GM20431 (cell line): ENCODE measurements around the gene TTC9B.

Source experiments
- in situ Hi-C: fragments of 300-500 bp; cut with MseI, MboI; formaldehyde crosslinking; loops from one replicate; pipeline ENCODE4 v1.15.0; 2020; ENCODE audit warnings: low sequenced_read_pairs; ENCODE audit not compliant: unreplicated experiment

Gene TTC9B

DNA sequence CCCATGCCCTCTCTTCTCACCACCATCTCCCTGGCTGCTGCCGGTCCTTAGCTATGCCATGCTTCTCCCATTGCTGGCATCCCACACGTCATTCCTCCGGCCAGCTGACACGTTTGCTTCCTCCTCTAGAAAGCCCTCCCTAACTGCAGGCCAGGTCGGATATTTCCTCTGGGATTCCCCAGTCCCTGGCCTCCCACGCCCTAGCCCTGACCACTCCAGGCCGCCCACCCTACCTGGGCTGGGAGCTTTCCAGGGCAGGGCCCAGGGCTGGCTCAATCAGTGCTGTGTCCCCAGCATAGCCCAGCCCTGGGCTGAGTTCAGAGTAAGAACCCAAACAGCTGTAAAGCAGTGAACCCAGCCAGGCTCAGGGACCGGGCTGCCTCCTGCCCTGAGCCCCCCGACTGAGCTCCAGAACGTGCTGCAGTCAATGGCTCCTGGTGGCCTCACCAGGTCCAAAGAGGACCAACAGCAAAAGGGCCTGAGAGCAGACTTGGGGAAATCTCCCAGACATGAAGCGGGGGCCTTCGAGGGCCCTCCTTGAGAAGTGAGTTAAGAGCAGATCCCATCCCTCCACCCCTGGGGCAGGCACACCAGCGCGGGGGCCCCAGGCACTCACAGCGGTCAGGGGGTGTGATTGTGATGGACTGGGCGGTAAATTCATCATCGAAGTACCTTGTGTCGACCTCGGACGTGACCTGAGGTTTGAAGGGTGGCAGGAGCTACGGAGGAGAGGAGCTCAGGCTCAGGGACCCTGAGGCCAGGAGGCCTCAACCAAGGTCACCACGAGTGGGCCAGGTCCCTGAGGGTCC, 16.4 kb upstream of the TTC9B start:
- in situ Hi-C loops, result no loop called here

DNA sequence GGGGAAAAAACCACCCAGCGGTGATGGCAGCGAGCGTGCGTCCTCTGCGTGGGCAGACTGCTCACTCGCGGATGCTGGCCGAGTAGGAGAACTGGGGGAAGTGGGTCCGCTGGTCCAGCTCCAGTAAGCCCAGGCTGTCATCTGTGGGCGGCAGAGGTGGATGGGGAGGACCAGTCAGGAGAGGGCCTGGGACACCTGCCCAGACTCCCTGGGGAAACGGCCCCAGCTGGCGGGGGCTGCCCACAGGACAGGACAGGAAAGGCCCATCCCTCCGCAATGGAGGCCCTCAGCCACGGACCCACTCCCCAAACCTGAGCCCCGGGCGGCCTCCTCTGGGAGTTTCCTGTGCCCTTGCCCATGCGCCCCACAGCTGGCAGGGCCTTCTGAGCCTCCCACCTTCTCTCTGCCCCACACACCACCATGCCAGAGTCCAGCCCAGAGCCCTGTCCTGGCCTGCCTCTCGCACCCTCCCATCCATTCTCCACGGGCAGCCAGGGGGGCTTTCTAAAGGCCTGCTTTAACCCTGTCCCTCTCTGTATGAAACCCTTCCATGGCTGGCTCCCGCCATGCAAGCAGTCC, 15.7 kb upstream of the TTC9B start:
- in situ Hi-C loops, result no loop called here

DNA sequence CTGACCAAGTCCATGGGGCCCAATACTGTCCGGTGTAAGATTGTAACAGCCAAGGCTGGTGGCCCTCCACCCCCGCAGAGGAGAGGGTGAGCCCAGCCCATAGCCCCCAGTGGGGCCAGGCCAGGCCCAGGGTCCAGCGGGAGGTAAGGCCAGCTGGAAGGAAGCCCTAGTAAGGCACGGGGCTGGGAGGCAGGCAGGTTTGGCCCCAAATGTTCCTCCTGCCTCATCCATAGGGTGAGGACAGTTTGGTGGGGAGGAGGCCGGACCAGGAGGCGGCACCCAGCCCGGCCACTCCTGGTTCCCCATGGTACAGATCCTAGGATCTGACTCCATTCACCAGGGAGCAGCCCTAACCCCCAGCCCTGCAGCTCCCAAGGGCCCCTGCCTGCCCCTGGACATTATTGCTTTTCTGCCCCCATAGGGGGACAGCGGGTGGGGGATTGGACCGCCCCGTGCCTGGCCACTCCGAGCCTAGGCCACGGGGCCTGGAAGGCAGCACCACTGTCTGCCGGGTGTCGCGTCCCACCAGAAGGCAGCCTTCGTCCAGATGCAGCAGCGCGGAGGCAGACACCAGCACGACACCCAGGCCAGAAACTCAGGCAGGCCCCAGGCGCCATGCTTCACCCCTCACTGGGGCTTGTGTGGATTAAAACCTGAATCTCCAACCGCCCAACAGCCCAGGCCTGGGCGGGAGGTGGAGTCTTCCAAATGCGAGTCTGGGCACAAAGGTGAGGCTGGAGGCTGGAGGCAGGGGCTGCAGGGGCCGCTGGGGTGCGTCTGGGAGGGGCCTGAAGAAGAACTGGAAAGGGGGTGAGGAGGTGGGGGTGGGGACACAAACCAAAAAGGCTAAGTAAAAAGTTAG, 15.0 kb upstream of the TTC9B start:
- in situ Hi-C loops, result no loop called here

DNA sequence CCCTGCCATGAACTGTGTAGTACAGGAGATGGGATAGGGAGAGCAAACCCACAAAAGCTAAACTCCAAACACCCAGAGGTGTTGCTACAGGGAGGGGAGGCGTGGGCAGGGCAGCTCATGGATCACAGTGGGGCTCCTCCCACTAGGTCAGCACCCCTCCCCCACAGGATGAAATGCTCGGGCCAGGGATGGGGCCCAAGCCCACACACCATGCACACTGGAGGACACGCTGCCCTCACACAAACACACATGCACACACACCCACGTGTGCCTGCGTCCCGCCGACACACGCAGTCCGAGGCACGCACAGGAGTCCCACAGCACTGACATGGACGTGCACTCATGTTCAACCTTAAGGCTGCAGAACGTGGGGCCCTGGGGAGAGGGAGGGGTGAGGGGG, 14.3 kb upstream of the TTC9B start:
- in situ Hi-C loops, result no loop called here

DNA sequence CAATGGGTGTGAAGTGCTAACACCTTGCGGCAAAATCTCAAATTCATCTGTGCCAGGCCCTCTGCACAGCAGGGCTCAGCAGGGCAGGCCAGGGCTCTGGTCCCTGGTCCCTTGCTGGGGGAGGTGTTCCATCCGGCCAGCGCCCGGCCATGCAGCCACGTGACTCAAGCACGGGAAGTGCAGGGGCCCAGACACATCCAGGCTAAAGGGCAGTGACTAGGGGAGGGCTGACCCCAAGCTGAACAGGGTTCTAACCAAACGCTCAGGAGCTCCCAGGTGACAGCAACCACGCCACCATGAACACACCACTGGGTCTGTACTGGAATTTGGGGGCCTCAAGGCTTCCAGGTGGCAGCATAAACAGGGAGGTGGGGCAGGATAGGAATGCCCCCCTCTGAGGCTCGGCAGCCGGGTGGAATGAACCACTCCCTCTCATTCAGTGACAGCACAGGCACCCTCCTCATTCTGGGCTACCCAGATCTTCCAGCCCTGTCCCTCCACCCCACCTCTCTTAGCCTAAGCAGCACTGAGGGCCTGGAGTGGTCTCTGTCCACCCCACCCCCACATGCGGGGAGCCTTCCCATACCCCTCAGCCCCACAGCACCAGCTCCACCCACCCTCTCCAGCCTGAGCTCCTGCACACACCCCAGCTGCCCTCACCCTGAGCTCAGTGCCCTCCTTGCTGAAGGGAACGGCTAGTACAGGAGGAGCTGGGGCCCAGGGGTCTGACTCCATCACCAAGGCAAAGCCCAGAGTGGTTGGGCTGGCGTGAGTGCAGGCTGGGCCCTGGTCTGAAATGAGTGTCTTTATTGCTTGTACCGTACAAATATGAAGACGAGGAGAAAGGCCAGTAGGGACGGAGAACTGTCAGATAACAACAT, 13.6 kb upstream of the TTC9B start:
- in situ Hi-C loops, result no loop called here

DNA sequence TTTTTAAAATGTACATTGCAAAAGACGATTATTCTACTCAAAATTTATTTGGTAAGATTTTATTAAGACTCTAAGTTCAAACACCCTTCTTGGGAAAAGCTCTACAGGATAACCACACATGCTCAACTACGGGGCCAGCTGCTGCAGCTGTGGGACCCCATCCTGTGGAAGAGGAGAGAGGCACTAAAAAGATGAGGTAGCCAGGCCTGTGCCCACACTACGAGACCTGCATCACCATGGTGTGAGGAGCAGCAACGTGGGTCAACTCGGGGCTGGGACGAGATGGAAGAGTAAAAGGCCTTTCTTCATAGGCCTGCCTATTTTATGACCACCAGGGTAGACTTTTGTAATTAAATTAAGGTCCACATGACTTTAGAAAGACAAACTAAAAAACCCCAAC, 12.9 kb upstream of the TTC9B start:
- in situ Hi-C loops, result no loop called here

DNA sequence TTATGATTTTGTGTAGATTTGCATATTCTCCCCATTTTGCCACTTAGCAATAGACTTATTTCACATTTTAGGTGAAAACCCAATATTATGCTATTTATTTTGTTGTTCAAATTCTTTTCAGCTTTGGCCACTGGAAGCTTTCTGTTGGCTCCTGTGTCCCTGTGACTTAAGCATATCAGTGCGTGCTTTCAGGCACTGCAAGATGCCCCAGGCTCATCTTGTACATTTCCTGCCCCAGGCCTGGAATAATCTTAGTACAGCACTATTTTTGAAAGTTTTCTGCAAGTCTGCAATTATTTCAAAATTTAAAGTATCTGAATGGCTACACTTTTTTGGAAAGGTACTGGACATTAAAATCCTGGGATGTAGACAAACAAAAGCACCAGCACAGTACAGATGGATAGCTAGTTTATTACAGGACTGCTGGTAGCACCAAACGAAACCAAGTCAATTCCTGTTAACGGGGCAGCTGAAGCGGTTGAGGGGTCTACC, 11.8 kb upstream of the TTC9B start:
- in situ Hi-C loops, result loop anchor here (10.0 kb wide), 1 partner anchor 95 kb away; no protein-coding TSS in a partner anchor

DNA sequence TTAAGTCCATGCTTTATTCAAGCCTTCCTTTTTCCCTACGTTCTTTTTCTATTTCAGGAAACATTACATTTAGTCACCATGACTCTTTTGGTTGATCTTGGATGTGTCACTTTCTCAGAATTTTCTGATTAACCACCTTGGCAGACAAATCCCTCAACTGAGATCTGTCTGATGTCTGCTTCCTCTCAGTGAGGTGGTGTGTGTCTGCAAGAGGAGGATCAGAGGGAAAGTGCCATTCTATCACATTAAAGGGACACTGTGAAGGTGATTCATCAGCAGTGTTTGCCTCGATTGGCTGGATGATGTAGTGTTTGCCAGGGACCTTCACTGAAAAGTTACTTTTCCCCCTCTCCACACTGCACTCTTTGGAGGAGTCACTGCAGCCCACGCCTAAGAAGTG, 11.3 kb upstream of the TTC9B start:
- in situ Hi-C loops, result loop anchor here (10.0 kb wide), 1 partner anchor 95 kb away; no protein-coding TSS in a partner anchor

DNA sequence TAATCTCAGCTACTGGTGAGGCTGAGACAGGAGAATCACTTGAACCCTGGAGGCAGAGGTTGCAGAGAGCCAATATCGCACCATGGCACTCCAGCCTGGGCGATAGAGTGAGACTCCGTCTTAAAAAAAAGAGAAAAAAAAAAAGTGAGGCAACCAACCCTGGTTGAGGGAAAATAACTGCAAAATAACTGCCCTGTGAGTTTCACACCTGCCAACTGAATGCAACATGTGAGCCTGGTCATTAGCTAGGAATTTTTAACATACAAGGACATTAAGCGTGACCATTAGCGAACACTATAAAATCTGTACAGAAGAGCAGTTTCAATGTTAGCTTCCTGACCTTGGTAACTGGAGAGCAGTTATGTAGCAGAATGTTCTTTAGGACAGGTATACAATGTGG, 10.7 kb upstream of the TTC9B start:
- in situ Hi-C loops, result loop anchor here (10.0 kb wide), 1 partner anchor 94 kb away; no protein-coding TSS in a partner anchor

DNA sequence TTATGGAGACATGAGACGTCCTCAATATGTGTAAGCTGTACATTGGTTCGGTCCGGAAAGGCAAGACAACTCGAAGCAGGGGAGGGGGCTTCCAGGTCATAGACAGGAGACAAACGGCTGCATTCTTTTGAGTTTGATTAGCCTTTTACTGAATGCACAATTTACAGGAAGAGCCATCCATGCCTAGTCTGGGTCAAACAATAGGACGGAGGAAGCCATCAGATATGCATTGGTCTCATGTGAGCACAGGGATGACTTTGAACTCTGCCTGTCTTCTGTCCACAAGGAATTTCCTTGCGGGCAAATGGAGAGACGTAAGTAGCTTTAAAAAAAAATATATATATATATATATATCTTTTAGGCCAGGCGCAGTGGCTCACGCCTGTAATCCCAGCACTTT, 10.2 kb upstream of the TTC9B start:
- in situ Hi-C loops, result loop anchor here (10.0 kb wide), 1 partner anchor 94 kb away; no protein-coding TSS in a partner anchor

DNA sequence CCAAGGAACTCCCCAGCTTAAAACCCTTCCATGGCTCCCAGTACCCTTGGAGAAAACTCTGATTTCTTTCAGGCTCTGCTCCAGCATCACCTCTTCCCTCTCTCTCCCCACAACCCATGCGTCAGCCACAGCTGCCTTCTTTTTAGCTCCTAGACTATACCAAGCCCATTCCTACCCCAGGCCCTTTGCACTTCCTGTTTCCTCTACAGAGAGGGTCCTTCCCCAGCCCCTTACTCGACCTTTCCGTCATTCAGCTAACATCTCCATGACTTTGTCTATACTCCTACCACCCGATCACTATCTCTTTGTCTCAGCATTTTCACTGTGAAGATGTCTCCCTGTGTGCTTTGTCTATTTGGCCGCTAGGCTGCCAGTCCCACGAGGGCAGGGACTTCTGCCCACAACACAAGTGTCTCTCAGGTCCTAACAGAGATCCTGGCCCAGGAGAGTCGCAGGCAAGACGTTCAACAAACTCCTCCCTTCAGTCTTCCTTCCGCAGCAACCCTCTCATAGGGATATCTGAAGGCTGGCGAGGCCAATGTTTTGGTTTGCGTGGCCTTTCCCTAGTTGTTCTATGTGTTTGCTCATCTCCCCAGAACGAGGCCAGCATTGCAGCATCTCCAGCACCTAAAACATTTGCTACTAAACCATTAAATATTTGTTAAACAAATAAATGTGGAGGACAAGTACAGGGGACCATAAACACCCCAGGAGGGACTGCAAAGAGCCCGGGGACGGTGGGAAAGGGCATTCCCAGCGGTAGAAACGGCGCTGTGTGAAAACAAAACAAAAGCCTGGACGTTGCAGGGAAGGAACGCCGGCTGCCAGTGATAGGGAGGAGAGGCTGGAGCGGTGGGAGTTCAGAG, 7.5 kb upstream of the TTC9B start:
- in situ Hi-C loops, result loop anchor here (10.0 kb wide), 1 partner anchor 91 kb away; no protein-coding TSS in a partner anchor

DNA sequence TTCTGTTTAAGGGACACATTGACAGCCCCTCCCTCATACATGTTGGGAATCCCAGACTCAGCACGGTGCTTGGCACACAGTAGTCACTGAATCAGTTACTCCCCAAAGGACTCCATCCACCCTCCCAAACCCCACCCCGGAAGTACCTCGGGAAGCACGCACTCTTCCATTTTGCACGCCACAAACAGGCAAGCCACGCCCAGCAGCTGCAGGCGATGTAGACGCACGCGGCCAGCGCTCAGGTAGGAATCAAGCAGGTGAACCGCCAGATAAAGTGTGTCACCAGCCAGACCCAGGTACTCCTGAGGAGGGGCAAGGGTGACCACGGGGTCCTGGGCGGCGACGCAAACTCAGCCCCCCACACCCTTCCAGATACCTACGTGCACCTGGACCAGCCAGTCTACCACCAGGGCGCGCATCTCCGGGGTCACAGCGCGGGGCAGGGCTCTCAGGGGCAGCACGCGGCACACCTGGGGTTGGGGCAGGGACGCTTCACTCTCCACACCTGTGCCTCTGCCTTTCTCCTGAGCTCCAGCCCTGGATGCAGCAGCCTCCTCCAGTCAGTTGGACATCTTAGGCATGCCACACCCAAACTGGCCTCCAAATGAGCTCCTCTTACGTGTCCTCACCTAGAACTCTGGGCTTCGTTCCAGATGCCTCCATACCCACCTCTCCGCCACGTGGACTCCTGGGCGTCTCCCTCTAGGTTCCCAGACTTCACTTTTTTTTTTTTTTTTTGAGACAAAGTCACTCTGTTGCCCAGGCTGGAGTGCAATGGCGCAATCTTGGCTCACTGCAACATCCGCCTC, 6.4 kb upstream of the TTC9B start:
- in situ Hi-C loops, result loop anchor here (10.0 kb wide), 1 partner anchor 90 kb away; no protein-coding TSS in a partner anchor

DNA sequence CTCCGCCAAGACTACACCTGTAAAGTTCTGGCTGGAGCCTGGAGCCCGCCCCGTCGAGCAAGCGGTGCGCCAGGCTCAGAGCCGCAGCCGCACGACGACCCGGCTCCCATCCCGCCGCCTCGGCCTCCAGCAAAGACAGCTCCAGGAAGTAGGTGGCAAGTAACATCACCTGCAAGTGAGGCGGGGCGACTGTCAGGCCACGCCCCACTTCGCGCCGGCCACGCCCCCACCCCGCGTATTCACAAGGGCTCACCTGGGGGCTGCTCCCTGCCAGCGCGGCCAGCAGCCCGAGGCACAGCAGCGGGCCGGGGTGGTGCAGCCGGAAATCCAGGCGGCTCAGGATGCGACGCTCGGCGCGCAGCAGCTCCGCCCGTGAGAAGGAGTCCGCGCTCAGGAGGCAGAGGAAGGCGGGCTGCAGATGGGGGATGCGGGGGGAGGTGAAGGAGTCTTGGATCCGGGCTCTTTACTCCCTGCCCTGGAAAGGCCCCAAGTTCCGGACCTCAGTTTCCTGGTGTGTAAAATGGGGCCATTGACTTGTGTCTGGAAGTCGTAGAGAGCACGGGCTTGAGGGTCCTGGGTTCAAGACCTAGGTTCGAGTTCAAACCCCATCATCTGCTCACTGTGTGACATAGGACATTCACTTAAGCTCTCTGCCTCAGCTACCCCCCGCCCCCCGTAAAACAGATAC, 5.1 kb upstream of the TTC9B start:
- in situ Hi-C loops, result loop anchor here (10.0 kb wide), 1 partner anchor 88 kb away; no protein-coding TSS in a partner anchor

DNA sequence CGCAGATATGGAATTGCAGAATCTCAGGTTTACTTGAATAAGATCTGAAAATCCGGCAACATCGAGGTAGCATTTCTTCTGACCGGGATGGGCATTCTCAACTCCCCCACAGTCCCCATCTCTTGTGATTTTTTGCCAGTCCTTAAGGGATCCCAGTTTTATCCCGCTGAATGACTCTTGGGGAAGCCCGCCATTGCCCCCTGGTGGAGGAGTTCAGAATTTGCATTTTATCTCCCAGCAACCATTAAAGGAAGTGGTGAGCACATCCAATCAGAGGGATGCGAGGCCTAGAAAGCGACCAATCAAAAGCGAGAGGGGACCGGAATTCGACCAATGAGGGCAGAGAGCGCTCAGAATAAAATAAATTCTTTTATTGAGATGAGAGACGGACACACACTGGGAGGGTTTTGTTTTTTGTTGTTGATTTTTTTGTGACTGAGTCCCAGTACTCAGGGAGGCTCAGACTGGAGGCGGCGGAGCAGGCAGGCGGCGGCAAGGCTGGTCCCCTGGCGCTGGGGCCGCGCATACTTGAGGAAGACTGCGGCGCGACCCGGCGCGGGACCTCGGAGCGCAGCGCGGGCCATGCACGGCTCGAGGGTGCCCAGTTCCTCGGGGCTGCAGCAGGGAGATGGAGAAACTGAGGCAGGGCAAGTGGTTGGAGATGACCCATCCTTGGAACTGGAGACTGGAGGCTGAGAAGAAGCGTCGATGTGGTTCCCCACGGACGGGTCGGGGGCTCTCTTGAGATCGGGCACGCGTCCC, 3.9 kb upstream of the TTC9B start:
- in situ Hi-C loops, result loop anchor here (10.0 kb wide), 1 partner anchor 87 kb away; no protein-coding TSS in a partner anchor

DNA sequence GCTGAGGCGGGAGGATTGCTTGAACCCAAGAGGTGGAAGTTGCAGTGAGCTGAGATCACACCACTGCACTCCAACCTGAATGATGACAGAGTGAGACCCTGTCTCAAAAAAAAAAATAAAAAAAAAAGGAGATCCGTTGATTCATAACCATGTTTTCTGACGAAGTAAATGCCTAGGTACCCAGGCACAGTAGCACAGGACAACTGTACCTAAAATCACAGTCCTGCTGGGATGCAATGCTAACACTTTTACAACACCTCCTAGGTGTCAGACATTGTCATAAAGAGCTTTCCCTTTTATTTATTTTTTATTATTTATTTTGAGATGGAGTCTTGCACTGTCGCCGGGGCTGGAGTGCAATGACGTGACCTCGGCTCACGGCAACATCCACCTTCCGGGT, 2.5 kb upstream of the TTC9B start:
- in situ Hi-C loops, result loop anchor here (10.0 kb wide), 1 partner anchor 86 kb away; no protein-coding TSS in a partner anchor

DNA sequence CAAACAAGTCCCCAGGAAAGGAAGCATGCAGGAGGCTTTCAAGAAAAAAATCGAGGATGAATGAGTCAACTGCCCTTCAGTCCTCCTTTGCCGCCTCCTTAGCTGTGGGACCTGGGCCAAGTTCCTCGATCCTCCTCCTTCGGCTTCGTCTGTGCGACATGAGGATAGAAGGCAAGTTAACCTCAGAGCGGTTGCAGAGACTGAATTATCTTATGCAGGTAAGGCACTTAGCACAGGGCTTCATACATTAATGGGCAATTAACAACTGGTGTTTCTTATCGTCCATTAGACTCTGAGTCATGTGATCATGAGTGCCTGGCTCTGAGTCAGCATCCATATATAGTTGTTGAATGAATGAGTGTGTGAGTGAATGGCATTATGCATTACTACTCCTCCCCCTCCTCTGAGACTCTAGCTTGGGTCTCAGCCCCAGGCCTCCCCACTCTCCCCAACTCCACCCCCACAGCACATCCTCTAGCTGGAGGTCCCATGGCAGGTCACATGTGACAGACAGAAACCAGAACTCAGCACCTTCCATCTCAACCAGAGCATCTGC, 1.6 kb upstream of the TTC9B start:
- in situ Hi-C loops, result loop anchor here (10.0 kb wide), 1 partner anchor 85 kb away; no protein-coding TSS in a partner anchor
